ENCODE results near the gene TCTA.

GRCh38 chr3:49386056-49386756 lies 26.0 kb upstream of the TCTA start:
- no peak for TF ChIP-seq ETV6 (CRISPR knock-in tag; IDR thresholded peaks at IDR 0.05)
- TF ChIP-seq CTCF (IDR thresholded peaks at IDR 0.05): no peak
- TF ChIP-seq ZNF232 (CRISPR knock-in tag; IDR thresholded peaks at IDR 0.05): no peak
- TF ChIP-seq HMGA2 (CRISPR knock-in tag; IDR thresholded peaks at IDR 0.05): no peak
- no peak for TF ChIP-seq ZBTB21 (CRISPR knock-in tag; IDR thresholded peaks at IDR 0.05; ENCODE audit: borderline replicate concordance)
- TF ChIP-seq TEAD4 (CRISPR knock-in tag; IDR thresholded peaks at IDR 0.05): no peak
- no peak for TF ChIP-seq NR3C1 (CRISPR knock-in tag; conservative IDR thresholded peaks at IDR 0.05; ENCODE audit: low read depth)
- no peak for TF ChIP-seq ESRRA (CRISPR knock-in tag; IDR thresholded peaks at IDR 0.05; ENCODE audit: borderline replicate concordance)
- TF ChIP-seq MAX (CRISPR knock-in tag; IDR thresholded peaks at IDR 0.05): no peak
- no peak for TF ChIP-seq FOXP1 (CRISPR knock-in tag; IDR thresholded peaks at IDR 0.05; ENCODE audit: borderline replicate concordance)

All from WTC11 (cell line).